GM21529 (cell line): ENCODE results near the gene CFHR4.
A peak's percentile ranks its signal among the peaks of the same experiment; 100 is the strongest.
"Not testable (repeated sequence)": the region's sequence is repeated elsewhere in the genome, so short reads cannot be mapped to it uniquely, and the experiment has no call there.

ENCODE experiments used
- ATAC-seq: cut with Tn5 transposase; IDR thresholded peaks from one replicate; pipeline ENCODE4 v1.9.1; 2021; ENCODE audit not compliant: unreplicated experiment

The CFHR4 gene

DNA sequence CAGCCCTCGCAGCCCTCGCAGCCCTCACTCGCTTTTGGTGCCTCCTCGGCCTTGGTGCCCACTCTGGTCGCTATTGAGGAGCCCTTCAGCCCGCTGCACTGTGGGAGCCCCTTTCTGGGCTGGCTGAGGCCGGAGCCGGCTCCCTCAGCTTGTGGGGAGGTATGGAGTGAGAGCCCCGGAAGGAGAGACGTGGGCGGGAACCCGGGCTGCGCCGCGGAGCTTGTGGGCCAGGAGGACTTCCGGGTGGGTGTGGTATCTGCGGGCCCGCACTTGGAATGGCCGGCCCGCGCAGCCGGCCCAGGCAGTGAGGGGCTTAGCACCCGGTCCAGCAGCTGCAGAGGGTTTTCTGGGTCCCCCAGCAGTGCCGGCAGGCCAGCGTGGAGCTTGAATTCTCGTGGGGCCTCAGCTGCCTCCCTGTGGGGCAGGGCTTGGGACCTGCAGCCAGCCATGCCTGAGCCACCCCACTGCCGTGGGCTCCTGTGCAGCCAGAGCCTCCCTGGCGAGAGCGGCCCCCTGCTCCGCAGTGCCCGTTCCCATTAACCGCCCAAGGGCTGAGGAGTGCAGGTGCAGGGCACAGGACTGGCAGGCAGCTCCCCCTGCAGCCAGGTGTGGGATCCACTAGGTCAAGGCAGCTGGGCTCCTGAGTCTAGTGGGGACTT is 45.8 kb downstream of the CFHR4 start:
- no peak for ATAC-seq

DNA sequence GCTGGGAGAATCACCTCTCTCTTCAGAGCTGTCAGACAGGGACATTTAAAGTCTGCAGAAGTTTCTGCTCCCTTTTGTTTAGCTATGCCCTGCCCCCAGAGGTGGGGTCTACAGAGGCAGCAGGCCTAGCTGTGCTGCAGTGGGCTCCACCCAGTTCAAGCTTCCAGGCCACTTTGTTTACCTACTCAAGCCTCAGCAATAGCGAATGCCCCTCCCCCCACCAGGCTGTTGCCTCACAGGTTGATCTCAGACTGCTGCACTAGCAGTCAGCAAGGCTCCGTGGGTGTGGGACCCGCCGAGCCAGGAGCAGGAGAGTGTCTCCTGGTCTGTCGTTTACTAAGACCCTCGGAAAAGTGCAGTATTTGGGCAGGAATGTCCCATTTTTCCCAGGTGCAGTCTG is 53.6 kb downstream of the CFHR4 start:
- ATAC-seq: not testable (repeated sequence)

DNA sequence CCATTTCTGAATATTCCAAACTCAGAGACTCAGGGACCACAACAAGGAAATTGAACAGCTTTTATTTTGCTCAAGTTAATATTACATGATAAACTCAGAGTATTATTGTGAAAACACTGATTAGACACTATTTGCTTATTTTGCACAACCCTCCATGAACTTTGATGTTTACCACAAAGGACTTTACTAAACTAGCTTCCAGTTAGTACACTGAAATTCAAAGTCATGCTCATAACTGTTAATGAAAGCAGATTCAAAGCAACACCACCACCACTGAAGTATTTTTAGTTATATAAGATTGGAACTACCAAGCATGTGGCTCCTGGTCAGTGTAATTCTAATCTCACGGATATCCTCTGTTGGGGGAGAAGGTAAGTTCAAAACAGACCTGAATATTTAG is 55.7 kb downstream of the CFHR4 start, which contains the start of gene CFHR2:
TSS of gene CFHR2 (plus strand) at position 171 of the 400 bp plus-strand sequence. CDS start at position 314, 143 bp downstream.
- not testable (repeated sequence) for ATAC-seq

DNA sequence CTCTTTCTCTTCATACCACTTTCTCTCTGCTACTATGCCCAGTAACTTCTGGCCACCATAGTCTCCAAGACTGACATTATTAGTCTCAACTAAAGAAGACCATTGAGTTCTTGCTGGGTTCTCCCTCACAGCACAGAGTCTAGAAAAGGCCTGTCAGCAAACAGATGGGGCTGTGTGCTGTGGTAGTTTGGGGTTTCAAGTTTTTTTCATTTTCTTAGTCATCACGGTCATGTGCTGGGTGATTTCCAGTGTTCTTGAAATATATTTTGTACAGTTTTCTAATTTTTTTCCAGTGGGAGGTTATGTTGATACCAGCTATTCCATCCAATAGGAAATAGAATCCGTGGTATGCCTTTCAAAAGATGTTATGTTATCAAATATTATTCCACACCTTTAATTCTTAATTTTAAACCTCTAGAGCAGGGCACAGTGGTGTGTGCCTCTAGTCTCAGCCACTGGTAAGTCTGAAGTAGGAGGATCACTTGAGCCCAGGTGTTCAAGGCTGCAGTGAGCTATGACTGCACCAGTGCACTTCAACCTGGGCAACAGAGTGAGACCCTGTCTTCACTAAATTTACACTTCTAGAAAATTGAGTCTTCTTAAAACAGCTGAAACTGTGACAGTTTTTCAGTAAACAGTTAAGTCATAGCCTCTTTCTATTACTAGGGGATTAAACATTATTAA is 64.0 kb downstream of the CFHR4 start:
- ATAC-seq: peak; percentile 87

DNA sequence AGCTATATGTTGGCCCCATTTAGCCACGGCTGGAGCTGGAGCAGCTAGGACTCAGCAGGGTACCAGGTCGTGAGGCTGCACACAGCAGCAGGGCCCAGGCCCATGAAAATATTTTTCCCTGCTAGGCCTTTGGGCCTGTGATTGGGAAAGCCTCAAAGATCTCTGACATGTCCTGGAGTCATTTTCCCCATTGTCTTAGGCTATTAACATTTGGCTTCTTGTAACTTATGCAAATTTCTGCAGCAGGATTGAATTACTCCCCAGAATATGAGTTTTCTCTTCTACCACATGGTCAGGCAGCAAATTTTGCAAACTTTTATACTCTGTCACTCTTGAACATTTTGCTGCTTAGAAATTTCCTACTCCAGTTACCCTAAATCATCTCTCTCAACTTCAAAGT is 66.9 kb downstream of the CFHR4 start:
- no peak for ATAC-seq

- no peak for ATAC-seq
These were observed 68.1 kb downstream of the CFHR4 start for GRCh38 chr1:196955926-196956325.

DNA sequence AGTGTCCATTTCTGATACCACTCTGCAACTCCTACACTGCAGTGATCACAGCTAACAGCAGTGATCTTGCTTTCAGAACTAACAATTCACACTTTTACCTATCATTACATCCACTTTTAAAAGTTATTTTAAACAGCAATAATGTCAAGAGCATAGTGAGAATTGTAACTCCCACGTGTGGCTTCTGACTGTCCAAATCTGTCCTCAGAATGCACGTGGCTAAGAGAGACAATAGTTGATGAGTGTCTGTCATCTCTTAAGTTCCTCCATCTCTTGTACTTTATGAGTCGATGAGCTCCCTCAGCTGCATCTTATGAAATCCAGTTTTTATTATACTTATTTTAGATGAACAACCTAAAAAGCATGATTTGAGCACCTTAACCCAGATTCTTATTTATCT is 73.0 kb downstream of the CFHR4 start:
- ATAC-seq: peak; percentile 87
